HG02852 (cell line): ENCODE results near the gene SETD2.

ENCODE experiments used
- ATAC-seq: cut with Tn5 transposase; IDR thresholded peaks from one replicate; pipeline ENCODE4 v1.9.1; 2021; ENCODE audit warnings: mild to moderate bottlenecking, moderate library complexity; ENCODE audit not compliant: unreplicated experiment

SETD2 gene

DNA sequence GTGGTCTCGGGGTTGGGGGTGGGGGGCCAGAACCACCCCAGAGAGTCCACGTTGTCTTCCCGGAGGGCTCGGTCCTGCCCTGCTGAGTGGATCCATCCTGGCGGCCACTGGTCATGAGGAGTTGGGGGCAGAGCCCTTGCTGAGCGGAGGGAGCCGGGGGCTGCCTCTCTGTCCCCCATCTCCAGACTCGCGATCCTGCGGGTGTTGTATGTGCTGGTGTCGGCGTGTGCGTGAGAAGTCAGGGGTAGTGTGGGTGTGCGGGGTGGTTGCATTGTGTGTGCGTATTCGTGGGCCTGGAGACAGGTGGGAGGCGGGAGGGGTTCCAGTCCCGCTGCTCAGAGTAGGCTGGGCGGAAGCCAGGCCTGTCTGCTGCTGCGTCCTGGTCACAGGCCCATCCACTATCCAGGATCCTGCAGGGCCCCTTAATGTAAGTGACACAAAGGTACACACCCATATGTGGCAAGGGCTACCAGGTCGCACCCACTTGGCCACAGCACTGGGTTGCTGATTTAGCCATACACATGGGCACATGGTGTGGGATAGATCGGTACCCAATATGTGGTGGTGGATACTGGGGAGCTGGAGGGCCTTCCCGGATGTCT lies 153.7 kb downstream of the SETD2 start:
- no peak for ATAC-seq

DNA sequence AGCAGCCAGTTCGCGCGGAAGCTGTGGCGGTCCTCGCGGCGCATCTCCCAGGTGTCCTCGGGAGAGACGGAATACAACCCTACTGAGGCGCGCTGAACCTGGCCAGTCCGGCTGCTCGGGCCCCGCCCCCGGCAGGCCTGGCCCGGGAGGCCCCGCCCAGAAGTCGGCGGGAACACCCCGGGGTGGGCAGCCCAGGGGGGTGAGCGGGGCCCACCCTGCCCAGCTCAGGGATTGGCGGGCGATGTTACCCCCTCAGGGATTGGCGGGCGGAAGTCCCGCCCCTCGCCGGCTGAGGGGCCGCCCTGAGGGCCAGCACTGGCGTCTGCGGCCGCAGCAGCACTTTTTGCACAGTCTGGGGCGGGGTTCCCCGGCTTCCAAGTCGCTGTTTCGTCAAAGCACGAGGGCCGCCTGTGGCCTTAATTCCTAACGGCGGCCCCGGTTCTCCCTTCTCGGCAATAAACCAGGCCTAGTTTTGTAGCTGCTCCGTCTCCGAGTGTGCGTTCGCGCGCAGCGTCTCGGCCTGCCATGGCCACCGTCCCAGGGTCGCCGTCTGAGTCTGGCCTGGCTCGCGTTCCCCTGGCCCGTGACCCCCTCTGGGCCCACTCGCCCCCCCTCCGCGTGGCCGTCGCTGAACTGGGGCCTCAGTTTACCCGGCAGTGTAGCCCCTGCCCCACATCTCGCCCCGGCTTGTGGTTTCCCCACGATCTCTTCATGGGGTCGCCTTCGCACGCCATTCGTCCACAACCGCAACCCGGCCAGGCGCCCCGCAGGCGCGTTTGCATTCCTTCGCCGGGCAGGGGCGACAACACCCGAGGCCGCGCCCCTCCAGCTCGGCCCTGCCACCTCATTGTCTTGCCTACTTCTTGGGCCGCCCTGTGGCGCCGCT lies 154.4 kb downstream of the SETD2 start:
- ATAC-seq: peak; percentile 76

DNA sequence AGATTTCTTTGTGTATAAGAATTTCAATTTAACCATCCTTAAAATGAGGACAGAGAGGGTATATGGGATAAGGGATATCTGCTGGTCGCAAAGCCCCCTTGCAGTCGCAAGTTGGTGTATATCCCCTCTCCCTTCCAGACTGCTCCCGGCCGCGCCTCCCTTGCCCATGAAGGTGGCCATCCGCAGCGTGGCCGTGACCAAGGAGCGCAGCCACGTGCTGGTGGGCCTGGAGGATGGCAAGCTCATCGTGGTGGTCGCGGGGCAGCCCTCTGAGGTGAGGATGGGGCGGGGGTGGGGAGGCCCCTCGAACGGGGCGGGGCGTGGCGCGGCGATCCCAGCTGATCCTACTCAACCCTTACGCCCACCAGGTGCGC lies 155.1 kb downstream of the SETD2 start:
- ATAC-seq: no peak

DNA sequence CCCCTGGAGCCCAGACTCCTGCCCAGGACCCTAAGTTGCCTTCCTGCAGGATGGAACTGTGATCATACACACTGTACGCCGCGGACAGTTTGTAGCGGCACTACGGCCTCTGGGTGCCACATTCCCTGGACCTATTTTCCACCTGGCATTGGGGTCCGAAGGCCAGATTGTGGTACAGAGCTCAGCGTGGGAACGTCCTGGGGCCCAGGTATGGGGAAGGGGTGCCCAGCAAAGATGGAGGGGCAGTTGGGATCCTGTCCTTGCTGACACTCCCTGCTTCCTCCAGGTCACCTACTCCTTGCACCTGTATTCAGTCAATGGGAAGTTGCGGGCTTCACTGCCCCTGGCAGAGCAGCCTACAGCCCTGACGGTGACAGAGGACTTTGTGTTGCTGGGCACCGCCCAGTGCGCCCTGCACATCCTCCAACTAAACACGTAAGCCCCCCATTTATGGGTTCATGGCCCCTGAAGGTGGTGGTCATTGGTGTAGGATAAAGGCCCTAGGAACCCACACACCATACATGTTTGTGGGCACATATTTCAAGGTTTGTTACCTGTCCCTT lies 155.6 kb downstream of the SETD2 start:
- no peak for ATAC-seq

DNA sequence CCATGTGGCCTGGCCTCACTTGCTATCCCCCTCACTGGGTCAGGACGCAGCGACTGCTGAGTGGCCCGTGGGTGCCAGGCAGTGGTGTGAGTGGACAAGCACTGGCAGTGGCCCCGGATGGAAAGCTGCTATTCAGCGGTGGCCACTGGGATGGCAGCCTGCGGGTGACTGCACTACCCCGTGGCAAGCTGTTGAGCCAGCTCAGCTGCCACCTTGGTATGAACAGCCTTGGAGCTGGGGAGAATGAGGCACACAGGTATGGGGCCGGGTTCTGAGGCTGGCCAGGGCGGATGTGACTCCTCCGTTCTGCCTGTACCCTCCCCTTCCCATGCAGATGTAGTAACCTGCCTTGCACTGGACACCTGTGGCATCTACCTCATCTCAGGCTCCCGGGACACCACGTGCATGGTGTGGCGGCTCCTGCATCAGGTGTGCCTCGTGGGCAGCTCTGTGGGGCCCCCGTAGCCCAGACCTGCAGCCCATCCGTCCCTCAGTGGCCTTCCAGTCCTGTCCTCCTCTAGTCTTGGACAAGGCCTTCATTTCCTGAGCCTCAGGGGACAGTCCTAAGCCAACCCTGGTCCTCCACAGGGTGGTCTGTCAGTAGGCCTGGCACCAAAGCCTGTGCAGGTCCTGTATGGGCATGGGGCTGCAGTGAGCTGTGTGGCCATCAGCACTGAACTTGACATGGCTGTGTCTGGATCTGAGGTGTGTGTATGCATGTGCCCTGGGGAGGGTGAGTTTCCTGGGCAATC lies 156.3 kb downstream of the SETD2 start:
- ATAC-seq: no peak

DNA sequence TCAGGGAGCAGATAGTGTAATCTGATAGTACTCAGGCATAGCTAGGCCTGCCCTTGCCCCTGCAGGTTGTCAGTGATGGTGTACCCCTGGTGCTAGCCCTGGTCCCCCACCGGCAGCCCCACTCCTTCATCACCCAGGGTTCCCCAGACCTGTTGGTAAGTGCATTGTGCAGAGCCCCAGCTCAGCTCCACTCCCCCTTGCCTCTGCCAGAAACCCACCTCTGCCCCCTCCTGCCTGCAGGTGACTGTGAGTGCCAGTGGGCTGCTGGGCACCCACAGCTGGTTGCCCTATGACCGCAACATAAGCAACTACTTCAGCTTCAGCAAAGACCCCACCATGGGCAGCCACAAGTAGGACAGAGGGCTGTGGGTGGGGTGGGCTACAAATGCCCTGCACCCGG lies 156.9 kb downstream of the SETD2 start:
- ATAC-seq: no peak

DNA sequence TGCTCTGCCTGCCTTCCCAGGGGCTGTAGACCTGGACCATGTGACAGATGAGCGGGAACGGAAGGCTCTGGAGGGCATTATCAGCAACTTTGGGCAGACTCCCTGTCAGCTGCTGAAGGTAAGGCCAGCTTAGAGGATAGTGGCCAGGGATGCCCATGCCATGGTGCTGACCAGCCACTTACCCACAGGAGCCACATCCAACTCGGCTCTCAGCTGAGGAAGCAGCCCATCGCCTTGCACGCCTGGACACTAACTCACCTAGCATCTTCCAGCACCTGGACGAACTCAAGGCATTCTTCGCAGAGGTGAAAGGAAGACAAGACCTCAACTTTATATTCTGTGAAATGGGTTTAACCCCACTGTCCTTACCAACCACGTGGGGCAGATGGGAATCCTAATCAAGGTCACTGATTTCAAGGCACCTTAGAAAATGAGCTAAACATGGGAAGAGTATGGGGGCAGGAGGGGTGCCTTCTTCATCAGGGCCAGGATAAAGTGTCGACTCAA lies 157.7 kb downstream of the SETD2 start:
- ATAC-seq: no peak

DNA sequence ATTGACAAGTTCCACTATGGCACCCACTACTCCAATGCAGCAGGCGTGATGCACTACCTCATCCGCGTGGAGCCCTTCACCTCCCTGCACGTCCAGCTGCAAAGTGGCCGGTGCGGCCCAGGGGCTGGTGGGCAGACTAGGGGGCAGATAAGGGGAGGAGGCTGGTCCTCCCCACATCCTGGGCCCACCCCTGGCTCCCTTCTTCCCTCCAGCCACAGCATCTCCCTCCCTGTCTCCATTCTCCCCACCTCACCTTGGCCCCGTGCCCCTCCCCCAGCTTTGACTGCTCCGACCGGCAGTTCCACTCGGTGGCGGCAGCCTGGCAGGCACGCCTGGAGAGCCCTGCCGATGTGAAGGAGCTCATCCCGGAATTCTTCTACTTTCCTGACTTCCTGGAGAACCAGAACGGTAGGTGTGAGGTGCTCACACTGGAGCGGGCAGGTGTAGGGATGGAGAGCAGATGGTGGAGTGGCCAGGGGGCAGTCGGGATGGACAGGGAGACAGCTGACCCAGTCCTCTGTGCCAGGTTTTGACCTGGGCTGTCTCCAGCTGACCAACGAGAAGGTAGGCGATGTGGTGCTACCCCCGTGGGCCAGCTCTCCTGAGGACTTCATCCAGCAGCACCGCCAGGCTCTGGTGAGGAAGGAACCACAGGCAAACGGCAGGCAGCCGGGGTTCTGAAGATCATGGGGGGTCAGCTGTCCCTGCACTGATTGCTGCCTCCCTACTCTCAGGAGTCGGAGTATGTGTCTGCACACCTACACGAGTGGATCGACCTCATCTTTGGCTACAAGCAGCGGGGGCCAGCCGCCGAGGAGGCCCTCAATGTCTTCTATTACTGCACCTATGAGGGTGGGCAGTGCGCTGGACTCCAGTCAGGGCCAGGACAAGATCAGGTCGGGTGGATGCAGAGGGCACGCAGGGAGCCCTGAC lies 158.4 kb downstream of the SETD2 start:
- ATAC-seq: no peak

DNA sequence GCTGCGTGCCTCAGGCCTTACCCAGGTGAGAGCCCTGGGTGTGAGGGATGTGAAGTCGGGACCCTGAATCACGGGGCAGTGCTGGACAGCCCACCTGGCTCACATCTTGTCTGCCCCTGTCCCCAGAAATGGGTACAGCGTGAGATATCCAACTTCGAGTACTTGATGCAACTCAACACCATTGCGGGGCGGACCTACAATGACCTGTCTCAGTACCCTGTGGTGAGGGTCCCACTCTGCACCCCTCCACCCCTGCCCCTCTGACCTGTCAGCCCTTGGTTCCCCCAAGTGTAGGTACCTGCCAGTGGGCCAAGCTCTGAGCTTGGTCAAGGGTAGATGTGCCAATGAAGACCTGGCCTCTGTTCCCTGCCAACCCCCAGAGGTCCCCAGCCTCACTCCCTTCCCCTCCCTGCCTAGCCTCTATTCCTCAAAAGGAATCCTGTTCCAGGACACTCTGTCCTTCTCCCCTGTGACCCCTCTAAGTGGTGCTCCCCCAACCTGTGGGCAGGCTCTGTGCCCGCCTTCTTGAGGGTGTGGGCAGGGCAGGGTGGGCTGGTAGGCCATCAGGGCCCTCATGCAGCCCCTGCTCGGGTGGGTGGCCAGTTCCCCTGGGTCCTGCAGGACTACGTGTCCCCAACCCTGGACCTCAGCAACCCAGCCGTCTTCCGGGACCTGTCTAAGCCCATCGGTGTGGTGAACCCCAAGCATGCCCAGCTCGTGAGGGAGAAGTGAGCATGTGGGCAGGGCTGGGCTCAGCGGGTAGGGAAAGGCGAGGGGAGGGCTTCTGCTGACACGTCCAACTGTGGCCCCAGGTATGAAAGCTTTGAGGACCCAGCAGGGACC lies 159.3 kb downstream of the SETD2 start:
- no peak for ATAC-seq

DNA sequence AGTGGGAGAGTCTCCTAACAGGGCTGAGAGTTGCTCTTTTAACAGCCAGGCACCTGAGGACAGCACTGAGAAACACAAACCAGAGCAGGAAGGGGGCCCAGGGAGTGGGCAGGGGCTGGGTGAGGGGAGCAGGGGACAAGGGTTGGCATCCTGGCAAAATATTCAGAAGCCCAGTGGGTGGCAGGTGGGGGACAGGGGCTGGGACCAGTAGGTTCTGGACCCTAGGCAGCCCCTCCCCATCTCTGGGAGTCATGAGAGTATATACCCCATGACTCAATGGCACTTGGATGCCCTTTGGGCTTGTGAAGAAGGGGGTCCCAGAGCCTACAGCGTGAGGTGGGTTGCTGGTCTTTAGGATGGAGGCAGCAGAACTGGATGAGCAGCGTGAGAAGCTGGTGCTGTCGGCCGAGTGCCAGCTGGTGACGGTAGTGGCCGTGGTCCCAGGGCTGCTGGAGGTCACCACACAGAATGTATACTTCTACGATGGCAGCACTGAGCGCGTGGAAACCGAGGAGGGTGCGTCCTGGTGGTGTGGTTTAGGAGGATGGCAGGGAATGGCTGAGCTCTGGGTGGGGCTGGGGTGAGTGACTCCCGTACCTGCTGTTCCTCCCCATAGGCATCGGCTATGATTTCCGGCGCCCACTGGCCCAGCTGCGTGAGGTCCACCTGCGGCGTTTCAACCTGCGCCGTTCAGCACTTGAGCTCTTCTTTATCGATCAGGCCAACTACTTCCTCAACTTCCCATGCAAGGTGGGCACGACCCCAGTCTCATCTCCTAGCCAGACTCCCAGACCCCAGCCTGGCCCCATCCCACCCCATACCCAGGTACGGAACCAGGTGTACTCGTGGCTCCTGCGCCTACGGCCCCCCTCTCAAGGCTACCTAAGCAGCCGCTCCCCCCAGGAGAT lies 160.2 kb downstream of the SETD2 start:
- no peak for ATAC-seq

DNA sequence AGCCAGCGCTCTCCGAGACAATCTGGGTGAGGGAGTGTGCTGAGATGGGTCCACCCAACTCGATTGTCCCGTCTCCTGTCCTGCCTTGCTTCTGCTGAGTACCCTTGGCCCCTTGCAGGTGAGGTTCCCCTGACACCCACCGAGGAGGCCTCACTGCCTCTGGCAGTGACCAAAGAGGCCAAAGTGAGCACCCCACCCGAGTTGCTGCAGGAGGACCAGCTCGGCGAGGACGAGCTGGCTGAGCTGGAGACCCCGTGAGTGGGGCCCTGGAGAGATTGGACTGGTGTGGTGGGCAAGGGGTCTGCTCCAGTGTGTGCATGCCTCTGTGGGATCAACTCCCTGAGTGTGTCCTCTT lies 160.9 kb downstream of the SETD2 start:
- ATAC-seq: no peak

DNA sequence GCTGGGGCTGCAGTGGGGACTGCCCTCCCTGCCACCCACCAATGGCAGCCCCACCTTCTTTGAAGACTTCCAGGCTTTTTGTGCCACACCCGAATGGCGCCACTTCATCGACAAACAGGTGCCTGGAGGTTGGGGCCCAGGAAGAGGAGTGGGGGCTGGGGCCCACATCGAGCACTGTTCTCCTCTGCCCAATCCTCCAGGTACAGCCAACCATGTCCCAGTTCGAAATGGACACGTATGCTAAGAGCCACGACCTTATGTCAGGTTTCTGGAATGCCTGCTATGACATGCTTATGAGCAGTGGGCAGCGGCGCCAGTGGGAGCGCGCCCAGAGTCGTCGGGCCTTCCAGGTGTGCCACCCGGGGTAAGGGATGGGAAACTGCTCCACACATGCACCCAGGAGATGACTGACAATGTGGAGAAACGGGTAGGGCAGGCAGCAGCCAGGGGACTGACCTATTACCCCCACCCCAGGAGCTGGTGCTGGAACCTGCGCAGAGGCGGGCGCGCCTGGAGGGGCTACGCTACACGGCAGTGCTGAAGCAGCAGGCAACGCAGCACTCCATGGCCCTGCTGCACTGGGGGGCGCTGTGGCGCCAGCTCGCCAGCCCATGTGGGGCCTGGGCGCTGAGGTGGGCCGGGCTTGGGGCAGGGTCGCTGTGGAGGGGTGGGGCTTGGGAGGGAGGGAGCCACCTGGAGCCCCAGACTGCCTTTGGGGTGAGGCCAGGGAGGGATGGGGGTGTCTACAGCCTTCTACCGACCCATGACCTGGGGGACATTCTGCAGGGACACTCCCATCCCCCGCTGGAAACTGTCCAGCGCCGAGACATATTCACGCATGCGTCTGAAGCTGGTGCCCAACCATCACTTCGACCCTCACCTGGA lies 161.5 kb downstream of the SETD2 start:
- no peak for ATAC-seq

DNA sequence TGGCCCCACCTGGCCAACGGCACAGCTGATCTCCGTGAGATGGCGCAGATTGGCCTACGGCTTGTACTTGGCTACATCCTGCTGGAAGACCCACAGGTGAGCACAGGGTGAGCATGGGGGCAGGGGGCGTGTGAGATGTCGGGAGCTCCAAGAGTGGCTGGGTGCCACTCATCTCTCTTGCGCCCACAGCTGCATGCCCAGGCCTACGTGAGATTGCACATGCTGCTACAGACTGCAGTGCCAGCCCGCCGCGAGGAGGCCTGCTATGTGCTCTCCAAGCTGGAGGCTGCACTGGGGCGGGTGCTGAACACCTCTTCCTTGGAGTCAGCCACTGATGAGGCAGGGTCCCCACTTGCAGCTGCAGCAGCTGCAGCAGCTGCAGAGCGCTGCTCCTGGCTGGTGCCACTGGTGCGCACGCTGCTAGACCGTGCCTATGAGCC lies 162.2 kb downstream of the SETD2 start:
- no peak for ATAC-seq

DNA sequence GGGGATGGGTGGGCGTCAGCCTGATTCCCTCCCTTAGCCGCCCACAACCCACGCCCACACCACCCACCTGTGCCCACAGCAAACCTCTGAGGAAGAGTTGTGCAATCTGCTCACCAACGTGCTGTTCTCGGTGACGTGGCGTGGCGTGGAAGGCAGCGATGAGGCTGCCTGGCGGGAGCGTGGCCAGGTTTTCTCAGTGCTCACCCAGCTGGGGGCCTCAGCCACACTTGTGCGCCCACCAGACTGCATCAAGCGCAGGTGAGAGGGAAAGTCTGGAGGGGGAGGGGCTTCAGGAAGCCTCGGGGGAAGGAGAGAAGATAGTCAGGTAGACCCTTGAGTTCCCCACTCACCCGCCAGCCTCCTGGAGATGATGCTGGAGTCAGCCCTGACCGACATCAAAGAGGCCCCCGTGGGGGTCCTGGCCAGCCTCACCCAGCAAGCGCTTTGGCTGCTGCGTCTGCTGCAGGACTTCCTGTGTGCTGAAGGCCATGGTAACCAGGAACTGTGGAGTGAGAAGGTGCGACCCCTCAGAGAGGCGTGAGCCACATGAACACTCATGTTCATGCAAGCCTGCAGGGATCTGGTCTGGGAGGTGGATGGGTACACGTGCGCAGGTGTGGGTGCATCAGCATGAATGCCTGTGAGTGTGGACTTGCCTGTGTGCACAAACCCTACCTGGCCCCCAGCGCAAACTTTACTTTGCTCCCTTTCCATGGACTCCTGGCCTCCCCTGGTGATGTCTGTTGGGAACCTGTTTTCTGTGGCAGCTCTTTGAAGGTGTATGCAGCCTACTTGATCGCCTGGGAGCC lies 162.8 kb downstream of the SETD2 start:
- no peak for ATAC-seq

DNA sequence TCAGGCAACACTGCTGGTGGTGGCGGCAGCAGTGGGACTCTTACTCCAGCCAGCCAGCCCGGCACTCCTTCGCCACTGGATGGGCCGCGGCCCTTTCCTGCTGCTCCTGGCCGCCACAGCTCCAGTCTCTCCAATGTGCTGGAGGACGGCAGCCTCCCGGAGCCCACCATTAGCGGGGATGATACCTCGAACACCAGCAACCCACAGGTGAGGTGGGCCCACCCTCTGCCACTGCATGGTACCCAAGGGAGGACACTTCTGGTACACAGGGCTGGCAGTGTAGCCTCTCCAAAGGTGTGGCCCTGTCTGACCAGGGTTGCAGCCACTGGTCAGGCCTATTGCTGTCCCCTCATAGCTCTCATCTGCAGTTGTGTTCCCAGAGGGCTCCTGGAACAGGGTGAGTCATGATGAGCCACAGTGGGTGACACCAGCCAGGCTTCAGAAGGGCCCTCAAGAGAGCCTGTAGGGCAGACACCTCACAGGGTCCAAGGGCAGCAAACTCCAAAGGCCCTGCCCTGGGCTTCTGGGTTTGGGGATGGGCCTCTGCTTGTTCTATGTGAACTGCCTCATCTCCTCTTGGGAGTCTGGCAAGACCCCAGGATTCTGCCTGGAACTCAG lies 163.6 kb downstream of the SETD2 start:
- ATAC-seq: no peak
